ENCODE data around the gene CACNB2.
A peak's percentile ranks its signal among the peaks of the same experiment; 100 is the strongest.

Gene CACNB2

GRCh38 chr10:18100669-18101068 lies 39.6 kb upstream of the CACNB2 start:
- no peaks in the 10 kb centered on the region for H3K9me3 ChIP-seq (ENCODE audit: control insufficient read depth, insufficient read depth, low read length)
- H3K79me2 ChIP-seq (ENCODE audit: control insufficient read depth, low read length): no peaks in the 10 kb centered on the region
- peaks cover 4% of the 10 kb centered on the region; the same call in 1 of the 2 replicates for H3K4me1 ChIP-seq (ENCODE audit: control insufficient read depth, low read length)
- no peak overlapping the region for H3K4me3 ChIP-seq (ENCODE audit: low read length)
- H3K27me3 ChIP-seq (ENCODE audit: control insufficient read depth, low read length): no peaks in the 10 kb centered on the region
- no peak overlapping the region for H3K27ac ChIP-seq (ENCODE audit: low read depth, low read length)
- no peak overlapping the region for H3K4me2 ChIP-seq (ENCODE audit: low read length)
- no peaks in the 10 kb centered on the region for H3K36me3 ChIP-seq (ENCODE audit: control insufficient read depth, low read length)
- no peaks in the 10 kb centered on the region for H4K20me1 ChIP-seq (ENCODE audit: control insufficient read depth, insufficient read depth, low read depth, low read length)
- TF ChIP-seq CTCF (IDR thresholded peaks at IDR 0.05; ENCODE audit: low read depth, low read length, poor library complexity, severe bottlenecking) (no peak), EZH2phosphoT487 (IDR thresholded peaks at IDR 0.05; ENCODE audit: borderline replicate concordance, low read length) (no peak)
- no peaks in the 10 kb centered on the region for H3F3A ChIP-seq (ENCODE audit: control insufficient read depth, insufficient read depth)
- no peaks in the 10 kb centered on the region; the same call in 1 of the 2 replicates for H3K9me2 ChIP-seq (replicated peaks; ENCODE audit: control insufficient read depth, low read length)

GRCh38 chr10:18102404-18102803 lies 37.8 kb upstream of the CACNB2 start:
- Histone ChIP-seq H4K20me1 (ENCODE audit: control insufficient read depth, insufficient read depth, low read depth, low read length) (no peaks in the 10 kb centered on the region), H3K79me2 (ENCODE audit: control insufficient read depth, low read length) (no peaks in the 10 kb centered on the region), H3K36me3 (ENCODE audit: control insufficient read depth, low read length) (no peaks in the 10 kb centered on the region), H3K27ac (ENCODE audit: low read depth, low read length) (no peak overlapping the region), H3K27me3 (ENCODE audit: control insufficient read depth, low read length) (no peaks in the 10 kb centered on the region), H3K4me3 (ENCODE audit: low read length) (no peak overlapping the region), H3K9me2 (replicated peaks; ENCODE audit: control insufficient read depth, low read length) (no peaks in the 10 kb centered on the region; the same call in 1 of the 2 replicates), H3F3A (ENCODE audit: control insufficient read depth, insufficient read depth) (no peaks in the 10 kb centered on the region), H3K9me3 (ENCODE audit: control insufficient read depth, insufficient read depth, low read length) (no peaks in the 10 kb centered on the region), H3K4me2 (ENCODE audit: low read length) (no peak overlapping the region), H3K4me1 (ENCODE audit: control insufficient read depth, low read length) (no peaks in the 10 kb centered on the region; the same call in 1 of the 2 replicates)
- no peak for TF ChIP-seq CTCF (IDR thresholded peaks at IDR 0.05; ENCODE audit: low read depth, low read length, poor library complexity, severe bottlenecking)
- TF ChIP-seq EZH2phosphoT487 (IDR thresholded peaks at IDR 0.05; ENCODE audit: borderline replicate concordance, low read length): no peak

- Histone ChIP-seq H3F3A (ENCODE audit: control insufficient read depth, insufficient read depth) (no peaks in the 10 kb centered on the region), H3K4me3 (ENCODE audit: low read length) (no peak overlapping the region), H3K36me3 (ENCODE audit: control insufficient read depth, low read length) (no peaks in the 10 kb centered on the region)
Measured at GRCh38 chr10:18104223-18104872, 35.9 kb upstream of the CACNB2 start.

More at GRCh38 chr10:18104223-18104872, 35.9 kb upstream of the CACNB2 start:
- H3K27me3 ChIP-seq (ENCODE audit: control insufficient read depth, low read length): no peaks in the 10 kb centered on the region
- H4K20me1 ChIP-seq (ENCODE audit: control insufficient read depth, insufficient read depth, low read depth, low read length): no peaks in the 10 kb centered on the region
- H3K9me3 ChIP-seq (ENCODE audit: control insufficient read depth, insufficient read depth, low read length): no peaks in the 10 kb centered on the region
- TF ChIP-seq EZH2phosphoT487 (IDR thresholded peaks at IDR 0.05; ENCODE audit: borderline replicate concordance, low read length): no peak
- peak; percentile 83 for TF ChIP-seq CTCF (IDR thresholded peaks at IDR 0.05; ENCODE audit: low read depth, low read length, poor library complexity, severe bottlenecking)
- no peaks in the 10 kb centered on the region; the same call in 1 of the 2 replicates for H3K4me1 ChIP-seq (ENCODE audit: control insufficient read depth, low read length)
- H3K9me2 ChIP-seq (replicated peaks; ENCODE audit: control insufficient read depth, low read length): no peaks in the 10 kb centered on the region
- no peak overlapping the region for H3K4me2 ChIP-seq (ENCODE audit: low read length)
- H3K27ac ChIP-seq (ENCODE audit: low read depth, low read length): no peak overlapping the region
- H3K79me2 ChIP-seq (ENCODE audit: control insufficient read depth, low read length): no peaks in the 10 kb centered on the region

Data from DOHH2 (cell line).